GM19395 (cell line): ENCODE results near the gene ATP2C1.
A peak's percentile ranks its signal among the peaks of the same experiment; 100 is the strongest.
"Not testable (repeated sequence)": the region's sequence is repeated elsewhere in the genome, so short reads cannot be mapped to it uniquely, and the experiment has no call there.

Source experiments
- ATAC-seq: cut with Tn5 transposase; IDR thresholded peaks from one replicate; pipeline ENCODE4 v1.9.1; 2021; ENCODE audit warnings: mild to moderate bottlenecking, moderate library complexity; ENCODE audit not compliant: unreplicated experiment

Gene ATP2C1, protein sequence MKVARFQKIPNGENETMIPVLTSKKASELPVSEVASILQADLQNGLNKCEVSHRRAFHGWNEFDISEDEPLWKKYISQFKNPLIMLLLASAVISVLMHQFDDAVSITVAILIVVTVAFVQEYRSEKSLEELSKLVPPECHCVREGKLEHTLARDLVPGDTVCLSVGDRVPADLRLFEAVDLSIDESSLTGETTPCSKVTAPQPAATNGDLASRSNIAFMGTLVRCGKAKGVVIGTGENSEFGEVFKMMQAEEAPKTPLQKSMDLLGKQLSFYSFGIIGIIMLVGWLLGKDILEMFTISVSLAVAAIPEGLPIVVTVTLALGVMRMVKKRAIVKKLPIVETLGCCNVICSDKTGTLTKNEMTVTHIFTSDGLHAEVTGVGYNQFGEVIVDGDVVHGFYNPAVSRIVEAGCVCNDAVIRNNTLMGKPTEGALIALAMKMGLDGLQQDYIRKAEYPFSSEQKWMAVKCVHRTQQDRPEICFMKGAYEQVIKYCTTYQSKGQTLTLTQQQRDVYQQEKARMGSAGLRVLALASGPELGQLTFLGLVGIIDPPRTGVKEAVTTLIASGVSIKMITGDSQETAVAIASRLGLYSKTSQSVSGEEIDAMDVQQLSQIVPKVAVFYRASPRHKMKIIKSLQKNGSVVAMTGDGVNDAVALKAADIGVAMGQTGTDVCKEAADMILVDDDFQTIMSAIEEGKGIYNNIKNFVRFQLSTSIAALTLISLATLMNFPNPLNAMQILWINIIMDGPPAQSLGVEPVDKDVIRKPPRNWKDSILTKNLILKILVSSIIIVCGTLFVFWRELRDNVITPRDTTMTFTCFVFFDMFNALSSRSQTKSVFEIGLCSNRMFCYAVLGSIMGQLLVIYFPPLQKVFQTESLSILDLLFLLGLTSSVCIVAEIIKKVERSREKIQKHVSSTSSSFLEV

DNA sequence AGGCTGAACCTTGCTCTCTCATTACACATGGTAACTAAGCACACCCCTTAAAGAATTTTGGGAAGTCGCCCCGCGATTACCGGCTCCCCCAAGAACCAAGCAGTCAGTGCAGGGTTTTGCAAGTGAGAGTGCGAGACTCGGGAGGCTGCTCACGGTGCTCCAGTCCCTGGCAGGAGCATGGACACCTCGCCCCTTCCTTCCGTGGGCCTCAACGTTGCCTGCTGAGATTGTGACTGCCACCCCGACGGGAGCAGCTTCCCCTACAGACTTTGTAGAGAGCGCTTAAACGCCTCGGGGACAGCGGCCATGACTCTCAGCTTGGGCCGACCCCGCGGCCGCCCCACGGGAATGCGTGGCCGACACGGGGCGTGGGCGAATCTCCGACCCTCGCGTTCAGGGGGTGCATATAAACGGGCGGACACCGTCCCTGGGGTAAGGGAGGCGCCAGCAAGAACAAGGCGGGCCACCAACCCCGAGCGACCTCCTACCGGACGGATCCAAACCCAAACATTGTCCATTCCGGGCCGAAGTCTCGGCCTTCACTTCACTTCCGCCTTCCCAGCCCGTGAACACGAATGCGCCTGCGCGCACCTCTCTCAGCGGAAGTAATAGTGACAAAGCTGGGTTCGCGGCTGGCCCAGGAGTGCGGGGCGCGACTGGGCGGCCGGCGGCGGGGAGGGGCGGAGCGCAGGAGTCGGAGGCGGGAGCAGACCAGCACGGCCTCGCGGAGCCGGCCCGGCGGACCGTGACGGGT lies at the start of gene ATP2C1:
ATP2C1 (plus strand) TSS at position 709 of the 754 bp plus-strand sequence. CDS start 686 bp downstream, outside the sequence.
- ATAC-seq: peak; percentile 87

DNA sequence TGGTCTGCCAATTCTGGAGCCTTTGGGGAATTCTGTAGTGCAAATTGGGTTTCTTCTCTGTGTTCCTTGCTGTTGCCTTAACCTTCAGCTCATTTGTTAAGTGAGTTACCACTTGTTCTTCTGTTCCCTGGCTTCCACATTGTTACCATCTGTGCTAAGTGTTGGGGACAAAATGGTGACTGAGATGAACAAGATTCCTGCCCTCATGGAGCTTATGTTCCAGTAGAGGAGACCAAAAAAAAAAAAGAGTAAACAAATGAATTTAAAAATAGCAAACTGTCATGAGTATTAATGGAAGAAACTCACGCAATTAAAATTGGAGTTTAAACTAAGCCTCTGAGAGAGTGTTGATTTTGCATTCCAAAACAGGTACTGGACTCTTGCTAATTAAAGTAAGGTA lies 49.4 kb upstream of the ATP2C1 start:
- no peak for ATAC-seq

DNA sequence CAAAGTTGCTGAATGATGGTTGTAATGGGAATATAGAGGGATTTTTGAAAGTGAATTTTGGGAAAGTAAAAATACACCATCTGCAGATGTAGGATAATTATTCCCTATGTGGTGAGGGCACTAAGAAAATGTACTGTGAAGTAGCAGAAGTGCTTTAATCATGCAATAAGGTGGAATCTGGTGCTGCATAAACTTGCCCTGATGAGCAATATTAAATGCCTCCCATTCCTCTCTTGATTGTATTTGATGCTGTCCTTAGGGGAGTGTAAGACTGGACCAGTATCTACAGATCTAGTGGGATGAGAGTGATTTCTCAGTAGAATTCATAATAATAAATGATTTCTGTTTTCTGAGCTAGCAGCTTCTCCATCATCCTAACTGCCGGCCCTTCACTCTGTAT lies 47.7 kb upstream of the ATP2C1 start:
- no peak for ATAC-seq

DNA sequence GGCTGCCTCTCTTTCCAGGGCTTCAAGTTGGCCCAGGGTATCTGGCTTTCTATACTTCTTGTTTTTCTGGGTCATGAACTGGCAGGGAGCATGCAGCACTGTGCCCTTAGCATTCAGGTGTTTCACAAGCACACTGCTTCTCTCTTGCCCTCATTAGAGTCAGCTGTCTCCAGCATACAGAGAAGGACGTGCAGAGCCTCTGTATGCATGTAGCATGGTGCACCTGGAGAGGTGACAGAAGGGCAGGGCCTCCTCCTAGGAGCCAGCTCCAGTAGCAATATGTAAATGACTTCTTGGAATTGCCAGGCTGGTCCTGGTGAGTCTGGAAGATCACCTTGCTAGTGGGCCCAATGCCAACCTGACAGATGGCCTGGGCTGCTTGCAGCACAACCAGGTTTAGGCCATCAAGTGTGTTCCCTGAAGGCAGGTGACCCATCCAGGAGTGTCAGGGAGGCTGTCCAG lies 44.8 kb upstream of the ATP2C1 start:
- no peak for ATAC-seq

DNA sequence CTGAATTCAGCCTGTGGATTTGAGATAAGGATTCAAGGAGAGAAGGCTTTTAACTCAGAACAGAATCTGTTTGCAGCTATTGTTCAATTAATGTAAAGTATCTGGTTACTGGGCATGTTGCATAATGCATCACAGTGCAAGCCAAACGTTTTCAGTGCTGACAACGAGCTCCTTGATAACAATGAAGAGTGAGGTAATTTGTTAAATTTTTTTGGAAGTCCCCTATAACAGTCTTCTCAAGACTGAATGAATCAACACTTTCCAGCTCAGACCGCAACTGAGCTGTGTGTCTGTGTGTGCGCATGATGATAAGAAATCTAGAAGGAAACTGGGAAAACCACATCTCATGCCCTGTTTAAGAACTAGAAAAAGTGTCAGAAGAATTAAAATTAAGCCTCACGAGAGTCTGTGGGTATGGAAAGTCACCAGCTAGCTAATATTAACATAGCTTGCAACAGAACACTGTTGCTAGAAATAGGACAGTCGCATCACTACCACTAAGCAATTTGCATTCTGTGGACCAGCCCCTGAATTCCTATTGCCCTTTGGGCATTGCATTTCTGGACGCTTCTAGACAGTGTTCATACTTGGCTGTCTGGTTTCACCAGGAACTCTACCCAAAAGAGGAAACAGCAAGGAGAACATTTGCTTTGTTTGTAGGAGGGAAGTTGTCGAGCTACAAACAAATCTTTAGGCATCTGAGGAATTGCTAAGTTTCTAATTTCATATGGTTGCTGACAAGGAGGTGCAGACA lies 43.7 kb upstream of the ATP2C1 start:
- peak; percentile 72 for ATAC-seq

DNA sequence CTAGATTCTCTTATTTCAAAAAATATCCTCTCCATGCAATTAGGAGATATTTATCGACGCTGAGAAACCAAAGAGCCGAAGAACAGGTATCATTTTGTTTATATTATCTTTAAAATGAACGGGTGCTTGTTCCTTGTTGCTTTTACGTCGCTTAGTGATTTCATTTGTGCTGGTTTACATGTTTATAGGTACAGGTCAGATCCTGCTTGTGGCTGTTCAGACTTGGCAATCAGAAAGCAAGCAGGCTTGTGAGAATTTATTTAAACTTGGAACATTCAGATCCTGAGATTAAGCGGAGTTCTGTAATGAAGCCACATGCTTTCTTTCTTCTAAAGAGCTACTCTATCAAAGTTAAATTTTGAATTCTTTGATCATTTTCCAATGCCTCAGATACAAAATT lies 43.0 kb upstream of the ATP2C1 start:
- no peak for ATAC-seq

DNA sequence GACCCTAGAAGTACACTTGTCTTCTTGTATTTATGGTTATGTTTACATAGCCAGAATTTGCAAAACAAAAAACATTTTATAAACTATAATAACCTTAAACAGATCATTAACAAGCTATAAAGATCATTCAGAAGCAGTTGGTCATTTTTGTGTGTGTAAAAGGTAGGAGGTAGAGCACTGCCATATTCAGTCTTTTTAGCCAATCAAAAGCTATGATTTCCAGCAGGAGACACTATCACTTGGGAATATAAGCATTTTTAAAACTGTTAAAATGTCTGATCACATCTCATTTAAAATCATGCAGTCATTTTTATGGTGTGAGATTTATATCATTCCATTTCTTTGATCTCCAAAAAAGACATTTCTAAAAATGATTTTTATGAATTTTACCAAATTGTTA lies 42.6 kb upstream of the ATP2C1 start:
- no peak for ATAC-seq

DNA sequence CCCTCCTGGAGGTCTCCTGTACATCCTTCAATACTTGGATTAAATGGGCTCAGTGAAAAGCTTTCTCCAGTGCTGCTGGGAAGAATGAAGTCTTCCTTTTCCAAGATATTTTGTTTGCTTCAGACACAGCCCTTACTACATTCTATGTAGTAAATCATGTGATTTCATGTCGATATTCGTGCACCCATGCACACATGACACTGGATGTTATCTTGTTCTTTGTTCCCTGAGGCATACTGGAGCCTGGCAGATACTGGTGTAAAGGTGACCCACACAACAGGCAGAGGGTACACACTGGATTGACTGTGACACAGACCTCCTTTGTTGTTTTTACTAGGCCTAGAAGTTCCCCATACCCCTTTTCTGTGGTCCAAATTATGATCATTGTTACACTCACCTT lies 40.3 kb upstream of the ATP2C1 start:
- no peak for ATAC-seq

DNA sequence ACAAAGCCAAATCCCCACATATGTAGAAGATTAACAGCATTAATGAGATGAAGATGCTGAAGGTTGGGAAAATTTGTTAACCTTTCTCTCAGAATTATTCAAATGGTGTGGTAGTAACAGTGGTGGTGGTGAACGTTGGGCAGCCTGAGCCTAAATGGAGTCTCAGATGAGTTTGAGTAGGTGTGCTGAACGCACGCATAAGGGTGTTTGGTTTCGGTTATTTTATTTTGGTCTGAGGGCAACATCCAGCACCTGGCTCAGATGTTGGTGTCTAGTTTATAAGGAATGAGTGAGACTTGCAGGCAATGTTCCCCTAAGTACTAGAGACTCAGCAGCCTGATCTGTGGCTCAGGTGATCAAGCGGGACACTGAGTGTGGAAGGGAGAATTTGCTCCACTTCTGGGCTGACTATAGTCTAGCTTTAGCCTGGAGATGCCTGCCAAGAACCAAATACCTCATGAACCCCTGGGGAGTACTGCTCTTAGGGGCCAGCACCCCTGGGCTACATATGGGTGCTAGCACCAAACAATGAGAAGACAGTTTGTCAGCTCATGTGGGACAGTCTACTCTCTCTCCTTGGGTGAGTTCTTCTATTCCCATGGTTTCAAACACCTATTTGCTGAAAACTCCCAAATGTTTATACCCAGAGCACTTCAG lies 39.5 kb upstream of the ATP2C1 start:
- peak; percentile 54 for ATAC-seq

DNA sequence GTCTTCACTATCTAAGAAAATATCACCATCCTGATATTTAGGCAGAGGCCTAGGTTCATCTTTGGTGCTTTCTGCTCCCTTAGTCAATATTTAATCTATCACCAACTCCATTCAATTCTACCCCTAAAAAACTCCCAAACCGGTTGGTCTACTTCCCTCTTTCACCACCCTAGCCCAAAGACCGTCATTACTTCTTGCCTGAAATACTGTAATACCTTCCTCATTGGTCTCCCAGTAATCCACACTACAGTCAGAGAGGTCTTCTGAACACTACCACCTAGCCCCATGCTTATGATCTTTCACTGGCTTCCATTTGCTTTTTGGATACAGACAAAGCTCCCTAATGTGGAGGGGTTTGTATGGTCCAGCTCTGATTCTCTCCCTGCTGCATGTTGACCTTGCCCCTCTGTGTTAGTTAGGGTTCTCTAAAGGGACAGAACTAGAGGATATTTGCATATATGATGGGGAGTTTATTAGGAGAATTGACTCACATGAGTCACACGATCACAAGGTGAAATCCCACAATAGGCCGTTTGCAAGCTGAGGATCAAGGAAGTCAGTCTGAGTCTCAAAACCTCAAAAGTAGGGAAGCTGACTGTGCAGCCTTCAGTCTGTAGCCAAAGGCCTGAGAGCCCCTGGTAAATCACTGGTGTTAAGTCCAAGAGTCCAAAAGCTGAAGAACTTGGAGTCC lies 36.4 kb upstream of the ATP2C1 start:
- ATAC-seq: peak; percentile 38

DNA sequence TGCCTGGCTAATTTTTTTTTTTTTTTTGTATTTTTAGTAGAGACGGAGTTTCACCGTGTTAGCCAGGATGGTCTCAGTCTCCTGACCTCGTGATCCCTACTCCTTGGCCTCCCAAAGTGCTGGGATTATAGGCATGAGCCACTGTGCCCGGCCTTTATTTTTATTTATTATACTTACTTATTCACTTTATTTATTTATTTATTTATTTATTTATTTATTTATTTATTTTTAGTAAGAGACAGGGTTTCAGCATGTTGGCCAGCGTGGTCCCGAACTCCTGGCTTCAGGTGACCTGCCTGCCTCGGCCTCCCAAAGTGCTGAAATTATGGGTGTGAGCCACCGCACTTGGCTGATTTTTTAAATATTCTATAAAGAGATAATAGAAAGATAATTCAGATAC lies 31.8 kb upstream of the ATP2C1 start:
- not testable (repeated sequence) for ATAC-seq

DNA sequence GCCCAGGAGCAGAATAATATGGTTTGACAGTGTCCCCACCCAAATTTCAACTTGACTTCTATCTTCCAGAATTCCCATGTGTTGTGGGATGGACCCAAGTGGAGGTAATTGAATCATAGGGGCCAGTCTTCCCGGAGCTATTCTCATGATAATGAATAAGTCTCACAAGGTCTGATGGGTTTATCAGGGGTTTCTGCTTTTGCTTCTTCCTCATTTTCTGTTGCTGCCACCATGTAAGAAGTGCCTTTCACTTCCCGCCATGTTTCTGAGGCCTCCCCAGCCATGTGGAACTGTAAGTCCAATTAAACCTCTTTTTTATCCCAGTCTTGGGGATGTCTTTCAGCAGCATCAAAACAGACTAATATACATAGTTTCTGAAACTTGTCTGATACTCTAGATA lies 28.4 kb upstream of the ATP2C1 start:
- ATAC-seq: no peak

DNA sequence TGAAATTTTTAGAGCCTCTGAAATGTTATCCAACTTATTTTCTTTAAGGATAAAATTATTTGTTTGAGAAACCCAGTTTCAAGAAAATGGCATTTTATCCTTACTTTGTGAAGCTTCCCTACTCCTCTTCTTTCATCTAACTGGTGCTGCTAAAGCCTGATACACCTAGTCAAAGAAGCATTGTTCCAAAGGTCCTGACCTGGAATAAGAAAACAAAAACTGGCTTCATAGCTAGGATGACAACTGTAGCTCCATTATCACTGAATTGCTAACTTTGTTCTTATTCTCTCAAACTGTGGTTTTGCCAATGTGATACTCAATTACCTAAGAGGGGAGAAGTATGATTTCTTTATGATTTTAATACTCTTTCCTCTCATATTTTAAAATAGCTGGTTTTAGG lies 27.6 kb upstream of the ATP2C1 start:
- no peak for ATAC-seq

DNA sequence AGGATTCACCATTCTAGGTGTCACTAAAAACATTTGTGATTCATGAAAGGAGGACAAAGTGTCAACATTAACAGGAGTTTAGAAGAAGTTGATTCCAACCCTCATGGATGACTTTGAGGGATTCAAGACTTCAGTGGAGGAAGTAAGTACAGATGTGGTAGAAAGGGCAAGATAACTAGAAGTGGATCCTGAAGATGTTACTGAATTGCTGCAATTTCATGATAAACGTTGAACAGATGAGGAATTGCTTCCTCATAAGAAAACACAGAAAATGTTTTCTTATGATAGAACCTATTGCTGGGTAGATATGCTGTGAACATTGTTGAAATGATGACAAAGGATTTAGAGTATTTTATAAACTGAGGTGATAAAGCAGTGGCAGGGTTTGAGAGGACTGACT lies 23.5 kb upstream of the ATP2C1 start:
- ATAC-seq: no peak

DNA sequence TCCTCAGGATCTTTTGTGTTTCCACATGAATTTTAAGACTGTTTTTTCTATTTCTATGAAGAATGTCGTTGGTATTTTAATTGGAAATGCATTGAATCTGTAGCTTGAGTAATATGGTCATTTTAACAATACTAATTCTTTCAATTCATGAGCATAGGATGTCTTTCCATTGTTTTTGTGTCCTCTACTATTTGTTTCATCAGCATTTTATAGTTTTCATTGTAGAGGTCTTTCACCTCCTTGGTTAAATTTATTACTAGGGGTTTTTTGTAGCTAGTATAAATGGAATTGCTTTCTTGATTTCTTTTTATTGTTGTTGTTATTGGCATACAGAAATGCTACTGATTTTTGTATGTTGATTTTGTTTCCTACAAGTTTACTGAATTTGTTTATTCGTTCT lies 17.3 kb upstream of the ATP2C1 start:
- no peak for ATAC-seq

DNA sequence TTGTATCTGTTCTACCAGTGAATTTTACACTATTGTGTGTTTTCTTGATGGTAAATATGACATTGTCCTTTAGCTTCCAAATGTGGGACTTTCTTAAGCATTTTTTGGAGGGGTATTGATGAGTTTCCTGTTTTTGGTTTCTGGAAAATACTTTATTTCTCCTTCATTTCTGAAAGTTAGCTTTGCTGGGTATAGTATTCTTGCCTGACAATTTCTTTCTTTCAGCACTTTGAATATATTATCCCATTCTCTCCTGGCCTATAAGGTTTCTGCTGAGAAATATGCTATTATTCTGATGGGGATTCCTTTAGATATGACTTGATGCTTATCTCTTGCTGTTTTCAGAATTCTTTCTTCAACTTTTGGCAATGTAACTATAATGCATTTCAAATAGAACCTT lies 15.4 kb upstream of the ATP2C1 start:
- no peak for ATAC-seq

DNA sequence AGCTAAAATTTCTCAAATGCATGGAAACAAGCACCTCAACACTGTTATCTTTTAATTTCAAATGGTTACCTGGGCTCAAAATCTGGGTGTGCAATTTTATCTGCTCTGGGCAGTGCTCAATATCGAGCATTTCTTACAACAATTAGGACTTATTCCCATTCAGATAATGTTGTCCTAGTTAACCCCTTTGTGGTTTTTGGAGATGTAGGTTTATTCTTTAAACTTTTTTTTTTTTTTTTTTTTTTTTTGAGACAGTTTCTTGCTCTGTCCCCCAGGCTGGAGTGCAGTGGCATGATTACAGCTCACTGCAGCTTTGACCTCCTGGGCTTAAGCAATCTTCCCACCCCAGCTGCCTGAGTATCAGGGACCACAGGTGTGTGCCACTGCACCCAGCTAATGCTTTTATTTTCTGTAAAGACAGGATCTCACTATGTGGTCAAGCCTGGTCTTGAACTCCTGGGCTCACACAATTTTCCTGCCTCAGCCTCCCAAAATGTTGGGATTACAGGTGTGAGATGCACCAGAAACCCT lies 4.4 kb upstream of the ATP2C1 start:
- ATAC-seq: no peak

DNA sequence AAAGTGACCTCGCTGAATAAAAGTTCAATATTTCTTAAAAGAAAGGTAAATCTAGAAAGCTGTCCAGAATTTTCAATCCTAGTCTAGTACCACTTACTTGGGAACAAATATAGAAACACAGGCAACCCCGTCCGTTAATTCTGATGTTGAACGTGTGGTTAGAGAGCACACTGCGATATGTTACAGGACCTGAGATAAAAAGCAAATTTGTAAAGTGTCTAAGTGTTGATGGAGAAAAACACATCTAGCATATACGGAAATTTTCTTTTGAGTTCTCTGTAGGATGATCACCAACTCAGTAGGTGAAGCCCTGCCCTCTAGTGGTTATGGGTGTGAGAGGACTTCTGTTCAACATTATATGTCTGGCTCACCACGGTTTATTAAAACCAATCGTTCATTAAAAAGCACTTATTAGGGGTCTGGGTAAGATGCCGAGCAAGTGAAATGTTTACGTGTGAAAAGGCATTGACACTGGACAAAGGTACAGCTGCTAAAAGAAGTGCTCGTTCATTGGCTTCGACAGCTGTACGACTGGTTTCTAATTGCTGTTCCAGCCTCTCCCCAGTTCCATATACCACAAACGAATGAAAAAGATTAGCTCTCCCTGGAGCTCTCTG lies 1.0 kb upstream of the ATP2C1 start:
- ATAC-seq: peak; percentile 51
